ENCODE data around the gene WDR88. TPM values are rescaled to one million over a fixed set of nuclear protein-coding genes. Genes with fewer than 3 reads are reported as not detected.

The WDR88 gene
- total and polyA plus RNA-seq, 4 donors, result 0.08 TPM; not detected in 2

- no peak for TF ChIP-seq TAF1 (conservative IDR thresholded peaks at IDR 0.05)
These were observed 39.4 kb downstream of the WDR88 start (continued) for GRCh38 chr19:33171222-33171795.

GRCh38 chr19:33171916-33172359, 40.0 kb downstream of the WDR88 start:
- H3K27me3 ChIP-seq (ENCODE audit: control insufficient read depth in 4 of 4, insufficient read depth in 4 of 4, low read length in 3 of 4), result no peaks in the 10 kb centered on the region
- H3K4me3 ChIP-seq (ENCODE audit: low read depth in 1 of 3, low read length in 3 of 3), result no peak overlapping the region
- TF ChIP-seq RXRA (IDR thresholded peaks at IDR 0.05) (no peak), HNF4A (conservative IDR thresholded peaks at IDR 0.05) (no peak), TAF1 (conservative IDR thresholded peaks at IDR 0.05) (no peak), ZBTB33 (IDR thresholded peaks at IDR 0.05) (no peak), YY1 (IDR thresholded peaks at IDR 0.05) (no peak), EGR1 (IDR thresholded peaks at IDR 0.05; ENCODE audit: low read depth in 2 of 2) (no peak), REST (IDR thresholded peaks at IDR 0.05) (no peak), ATF3 (IDR thresholded peaks at IDR 0.05) (no peak), MAX (IDR thresholded peaks at IDR 0.05) (no peak), FOXA2 (IDR thresholded peaks at IDR 0.05) (no peak), SP1 (IDR thresholded peaks at IDR 0.05) (no peak), CTCF (IDR thresholded peaks at IDR 0.05; ENCODE audit: low read depth, low read length, missing input control) (no peak), HNF4G (IDR thresholded peaks at IDR 0.05) (no peak), NR2F2 (IDR thresholded peaks at IDR 0.05) (no peak), JUND (IDR thresholded peaks at IDR 0.05) (no peak), RAD21 (IDR thresholded peaks at IDR 0.05) (no peak), GABPA (IDR thresholded peaks at IDR 0.05 in 1 of 2, conservative IDR thresholded peaks at IDR 0.05 in 1 of 2) (no peak), FOXA1 (IDR thresholded peaks at IDR 0.05) (no peak)
- H3K9ac ChIP-seq (ENCODE audit: low read depth in 1 of 2, low read length in 2 of 2), result no peak overlapping the region
- 87% methylated on average over 6 of the region's 6 CpGs for whole genome bisulfite sequencing
- peaks cover 0 to 22% (median 17%) of the 10 kb centered on the region in 4 donors for H3K4me1 ChIP-seq (ENCODE audit: control insufficient read depth in 4 of 4, insufficient read depth in 4 of 4, low read length in 3 of 4)
- H3K9me3 ChIP-seq (ENCODE audit: control insufficient read depth in 4 of 4, low read length in 3 of 4), result peaks cover 0 to 4% (median 3%) of the 10 kb centered on the region in 4 donors
- H3K27ac ChIP-seq (ENCODE audit: low read depth in 1 of 2, low read length in 2 of 2), result no peak overlapping the region
- no peak for DNase-seq (ENCODE audit: low spot score)
- H3K36me3 ChIP-seq (ENCODE audit: control insufficient read depth in 4 of 4, insufficient read depth in 3 of 4, low read depth in 1 of 4, low read length in 3 of 4), result no peaks in the 10 kb centered on the region
